Activated naive CD8-positive, alpha-beta T cell treated with anti-CD3 and anti-CD28 coated beads, Interleukin-2, amount 50 U/mL, for 16 hours (primary cell): ENCODE measurements around the gene MEGF6.
A peak's percentile ranks its signal among the peaks of the same experiment; 100 is the strongest.

ENCODE experiments used
- DNase-seq: peaks from one replicate; pipeline ENCODE4 v3.0.0-alpha.2; 2020; ENCODE audit warnings: low read depth, low spot score

MEGF6 gene

DNA sequence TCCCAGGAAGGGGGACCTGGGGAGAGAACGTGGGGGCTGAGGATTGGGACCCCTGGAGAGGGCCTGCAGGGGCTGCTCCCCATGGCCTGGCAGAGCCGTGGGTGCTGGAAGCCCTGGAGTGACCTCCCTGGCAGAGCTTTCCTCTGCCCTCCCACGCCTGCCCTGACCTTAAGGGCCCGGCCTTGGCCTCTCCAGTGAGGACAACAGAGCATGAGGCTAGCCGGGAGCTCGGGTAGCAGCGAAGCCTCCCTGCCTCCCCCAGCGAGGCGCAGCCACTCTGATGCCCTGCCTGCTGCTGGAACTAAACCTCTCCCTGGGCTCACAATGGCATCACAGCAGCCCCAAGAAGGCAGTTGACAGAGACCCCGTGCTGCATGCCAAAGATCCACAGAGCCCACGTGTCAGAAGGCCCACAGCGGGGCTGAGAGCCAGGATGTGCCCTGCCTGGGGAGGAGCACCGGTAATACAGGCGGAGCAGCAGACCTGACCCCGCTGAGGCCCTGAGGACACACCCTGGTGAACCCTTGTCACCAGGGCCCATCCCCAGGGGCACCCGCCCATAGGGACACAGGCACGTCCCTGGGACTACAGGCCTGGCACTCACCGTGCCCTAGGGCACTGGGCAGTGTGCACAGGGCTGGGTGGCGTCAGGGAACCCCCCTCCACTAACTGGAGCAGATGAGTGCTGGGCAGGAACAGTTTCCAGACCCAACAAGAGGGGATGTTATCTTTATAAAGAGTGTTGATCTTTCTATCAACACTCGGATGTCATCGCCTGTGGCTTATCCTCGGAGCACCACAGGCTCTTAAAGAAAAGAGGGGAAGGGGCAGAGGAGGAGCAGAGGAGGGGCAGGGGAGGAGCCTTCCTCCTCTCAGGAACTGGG, 108.4 kb downstream of the MEGF6 start:
- DNase-seq = no peak

DNA sequence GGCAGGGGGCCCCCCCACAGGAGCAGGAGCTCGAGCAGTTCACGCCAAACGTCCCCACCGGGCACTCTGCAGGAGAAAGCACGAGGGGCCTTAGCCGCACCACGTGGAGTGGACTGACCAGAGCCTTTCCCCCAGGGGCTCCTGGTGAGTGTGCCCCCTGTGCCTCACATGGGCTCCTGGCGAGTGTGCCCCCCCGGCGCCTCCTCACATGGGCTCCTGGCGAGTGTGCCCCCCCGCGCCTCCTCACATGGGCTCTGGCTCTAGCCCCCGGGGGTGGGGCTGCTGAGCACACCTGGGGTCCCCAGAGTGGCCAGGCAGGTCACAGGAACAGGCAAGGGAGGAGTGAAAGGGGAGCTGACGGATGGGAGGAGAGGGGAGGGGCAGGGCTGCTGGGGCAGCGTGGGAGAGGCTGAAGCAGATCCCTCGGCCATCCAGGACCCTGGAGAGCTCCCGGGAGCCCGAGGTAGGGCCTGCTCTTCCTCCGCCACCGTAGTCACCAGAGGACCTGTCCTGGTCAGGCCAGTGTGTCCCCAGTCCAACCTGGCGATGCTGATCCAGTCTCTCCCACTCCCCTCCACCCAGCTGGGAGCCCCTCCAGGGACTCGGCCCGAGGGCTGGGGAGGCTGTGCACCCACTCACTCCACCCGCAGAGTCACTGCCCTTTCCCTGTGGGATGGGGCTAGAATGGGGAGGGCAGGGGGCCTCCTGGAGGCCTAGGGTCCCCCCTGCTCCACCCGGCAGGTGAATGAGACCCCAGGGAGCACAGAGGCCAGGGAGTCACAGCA, 109.3 kb downstream of the MEGF6 start:
- DNase-seq = peak; percentile 16

DNA sequence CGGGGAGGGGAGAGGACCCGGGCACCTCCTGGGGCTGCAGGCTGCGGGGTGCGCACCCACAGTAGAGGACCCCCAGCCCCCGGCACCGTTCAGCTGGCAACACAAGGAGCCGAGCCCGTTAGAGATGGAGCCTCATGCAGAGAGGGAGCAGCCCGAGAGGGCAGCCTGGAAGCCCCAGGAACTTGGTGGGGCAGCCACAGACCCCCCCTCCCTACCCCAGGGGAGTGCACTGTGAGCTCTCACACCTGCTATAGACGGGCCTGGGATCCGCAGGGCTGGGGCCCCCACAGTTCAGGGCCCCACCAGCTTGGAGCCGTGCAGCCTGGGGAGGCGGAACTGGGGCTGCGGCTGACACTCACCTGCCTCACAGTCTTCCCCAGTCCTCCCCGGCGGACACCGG, 109.9 kb downstream of the MEGF6 start:
- DNase-seq = no peak

DNA sequence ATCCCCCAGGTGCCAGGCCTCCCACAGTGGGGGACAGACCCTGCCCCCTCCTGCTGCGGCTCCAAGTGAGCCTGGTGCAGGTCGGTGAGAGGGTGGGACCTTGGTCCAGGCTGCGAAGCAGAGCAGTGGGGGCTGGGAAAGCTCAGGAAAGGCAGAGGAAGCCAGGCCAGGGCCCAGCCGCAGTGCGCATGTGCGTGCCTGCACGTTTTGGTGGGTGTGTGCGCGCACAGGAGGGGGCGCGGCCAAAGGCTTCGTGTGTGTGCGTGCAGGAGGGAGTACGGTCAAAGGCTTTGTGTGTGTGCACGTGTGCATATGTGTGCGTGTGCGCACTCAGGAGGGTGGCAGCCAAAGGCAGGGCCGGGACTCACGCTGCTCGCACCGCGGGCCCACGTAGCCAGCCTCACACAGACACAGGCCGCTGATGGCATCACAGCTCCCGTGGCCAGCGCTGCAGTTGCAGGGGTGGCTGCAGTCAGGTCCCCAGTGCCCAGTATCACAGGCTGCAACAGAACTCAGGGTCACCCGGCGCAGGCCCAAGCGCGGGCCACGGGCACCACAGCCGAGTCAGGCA, 111.0 kb downstream of the MEGF6 start:
- no peak for DNase-seq

DNA sequence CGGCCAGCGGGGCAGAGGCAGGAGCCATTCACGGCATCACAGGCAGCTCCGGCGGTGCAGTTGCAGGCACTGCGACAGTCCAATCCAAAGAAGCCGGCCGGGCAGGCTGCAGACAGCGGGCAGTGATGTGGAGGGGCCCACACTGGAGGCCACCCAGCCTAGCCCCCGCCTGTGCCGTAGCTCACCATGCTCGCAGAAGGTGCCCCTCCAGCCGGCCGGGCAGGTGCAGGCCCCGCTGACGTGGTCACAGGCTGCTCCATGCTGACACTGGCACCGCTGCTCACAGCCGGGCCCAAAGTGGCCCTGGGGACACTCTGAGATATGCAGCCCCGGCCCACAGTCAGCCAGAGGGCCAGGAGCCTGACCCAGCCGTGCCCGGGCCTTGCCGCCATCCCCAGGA, 111.7 kb downstream of the MEGF6 start:
- no peak for DNase-seq

DNA sequence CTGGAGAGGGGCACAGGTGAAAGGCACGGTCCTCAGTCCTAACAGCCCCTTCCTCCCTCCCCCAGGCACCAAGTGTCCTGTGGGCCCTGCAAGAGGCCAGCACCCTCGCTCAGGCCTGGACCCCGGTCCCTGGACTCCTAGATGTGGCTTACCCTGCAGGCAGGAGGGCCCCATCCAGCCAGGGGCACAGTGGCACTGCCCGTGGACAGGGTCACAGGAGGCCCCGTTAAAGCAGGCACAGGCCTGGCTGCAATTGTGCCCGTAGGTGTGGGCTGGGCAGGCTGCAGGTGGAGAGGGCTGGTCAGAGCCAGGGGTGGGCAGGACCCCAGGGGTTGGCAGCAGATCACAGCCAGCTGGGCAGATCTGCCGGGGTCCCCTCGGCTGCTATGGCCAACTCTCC, 112.3 kb downstream of the MEGF6 start:
- no peak for DNase-seq

DNA sequence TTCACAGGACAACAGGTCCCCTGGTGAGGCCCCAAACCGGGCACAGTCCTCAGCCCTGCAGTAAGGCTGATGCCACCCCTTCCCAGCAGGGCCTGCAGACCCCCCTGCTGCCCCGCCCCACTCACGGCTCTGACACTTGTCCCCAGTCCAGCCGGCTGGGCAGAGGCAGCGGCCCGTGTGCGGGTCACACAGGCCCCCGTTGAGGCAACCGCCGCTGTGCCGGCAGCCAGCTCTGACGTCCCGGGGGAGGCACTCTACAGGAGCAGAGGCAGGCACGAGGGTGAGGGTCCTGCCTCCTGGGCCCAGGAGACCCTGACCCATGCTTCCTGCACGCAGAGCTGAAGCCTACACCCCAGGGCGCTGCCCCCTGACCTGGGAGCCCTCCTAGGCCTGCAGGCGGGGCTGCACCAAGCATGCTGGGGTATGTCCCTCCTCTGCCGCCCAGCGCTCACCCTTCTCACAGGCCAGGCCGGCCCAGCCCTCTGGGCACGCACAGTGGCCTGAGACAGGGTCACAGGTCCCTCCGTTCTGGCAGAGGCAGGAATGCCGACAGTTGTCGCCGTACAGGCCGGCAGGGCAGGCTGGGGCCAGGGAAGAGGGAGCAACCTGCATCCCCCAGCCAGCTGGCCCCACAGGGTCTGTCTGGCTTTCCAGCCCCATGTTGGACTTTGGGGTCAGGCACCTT, 112.9 kb downstream of the MEGF6 start:
- DNase-seq = no peak

DNA sequence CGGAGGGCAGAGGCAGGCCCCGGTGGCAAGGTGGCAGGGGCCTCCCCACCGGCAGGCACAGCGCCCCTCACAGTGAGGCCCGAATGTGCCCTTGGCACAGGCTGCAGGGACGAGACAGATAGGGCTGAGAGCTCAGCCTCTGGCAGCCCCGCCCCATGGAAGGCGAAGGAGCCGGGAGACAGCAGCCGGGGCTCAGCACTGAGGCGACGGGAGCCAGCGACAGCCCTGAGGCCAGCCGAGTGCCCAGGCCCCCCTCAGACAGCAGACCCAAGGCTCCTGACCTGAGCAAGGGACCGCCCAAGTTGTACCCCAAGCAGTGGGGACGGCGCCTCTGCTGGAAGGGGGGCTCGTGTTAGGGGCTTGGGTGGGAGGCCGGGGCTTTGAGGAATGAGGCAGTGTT, 113.8 kb downstream of the MEGF6 start:
- DNase-seq = no peak

DNA sequence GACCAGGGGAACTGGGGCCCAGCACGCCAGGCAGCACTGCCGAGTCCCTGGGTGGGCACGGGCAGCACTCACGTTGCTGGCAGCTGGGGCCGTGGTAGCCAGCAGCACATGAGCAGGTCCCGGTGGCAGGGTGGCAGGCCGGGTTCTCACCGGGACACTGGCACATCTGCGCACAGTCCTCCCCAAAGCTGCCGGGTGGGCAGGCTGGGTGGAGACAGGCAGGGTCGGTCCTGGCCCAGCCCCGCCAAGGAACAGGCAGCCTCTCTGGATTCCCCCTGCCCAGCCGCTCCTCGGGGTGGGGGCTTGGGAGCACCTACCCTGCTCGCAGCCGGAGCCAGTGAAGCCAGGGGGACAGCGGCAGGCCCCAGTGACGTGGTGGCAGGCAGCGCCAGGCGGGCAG, 114.4 kb downstream of the MEGF6 start:
- DNase-seq = no peak

DNA sequence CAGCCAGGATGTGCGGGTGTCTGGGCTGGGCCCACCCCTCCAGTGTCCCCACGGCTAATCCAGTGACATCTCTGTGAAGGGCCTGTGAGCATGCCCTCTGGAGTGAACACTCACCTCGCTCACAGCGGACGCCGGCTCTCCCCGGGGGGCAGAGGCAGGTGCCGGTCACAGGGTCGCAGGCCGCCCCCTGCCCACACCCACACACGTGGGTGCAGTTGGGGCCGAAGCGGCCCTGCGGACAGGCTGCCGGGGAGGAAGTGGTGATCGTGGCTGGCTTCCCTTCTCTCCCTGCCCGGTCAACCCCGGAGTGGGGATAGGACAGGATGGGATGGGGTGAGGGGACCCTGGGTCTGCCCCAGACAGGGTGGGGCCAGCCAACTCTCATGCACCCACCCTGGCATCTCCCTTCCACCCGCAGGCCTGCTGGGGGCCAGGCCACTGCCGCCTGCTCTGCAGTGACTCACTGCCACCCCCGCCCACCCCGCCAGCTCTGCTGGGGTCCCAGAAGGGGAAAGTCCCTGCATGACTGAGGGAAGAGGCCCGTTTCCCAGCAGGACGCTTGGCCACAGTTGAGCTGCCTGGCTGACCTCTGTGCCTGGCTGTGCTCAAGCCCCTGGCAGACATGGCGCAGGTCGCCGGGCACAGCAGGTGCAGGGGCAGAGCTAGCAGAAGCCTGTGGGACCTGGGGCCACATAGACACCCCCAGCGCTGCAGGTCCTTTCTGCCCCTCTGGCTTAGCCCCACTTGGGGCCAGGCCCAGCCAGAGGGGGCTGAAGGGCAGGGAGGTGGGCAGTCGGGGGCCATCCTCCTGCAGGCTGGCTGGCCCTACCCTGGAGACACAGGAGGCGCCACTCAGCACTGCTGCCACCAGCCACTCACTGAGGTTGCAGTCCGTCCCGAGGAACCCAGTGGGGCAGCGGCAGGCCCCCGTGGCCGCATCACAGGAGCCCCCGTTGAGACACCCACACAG, 115.2 kb downstream of the MEGF6 start:
- DNase-seq = no peak

DNA sequence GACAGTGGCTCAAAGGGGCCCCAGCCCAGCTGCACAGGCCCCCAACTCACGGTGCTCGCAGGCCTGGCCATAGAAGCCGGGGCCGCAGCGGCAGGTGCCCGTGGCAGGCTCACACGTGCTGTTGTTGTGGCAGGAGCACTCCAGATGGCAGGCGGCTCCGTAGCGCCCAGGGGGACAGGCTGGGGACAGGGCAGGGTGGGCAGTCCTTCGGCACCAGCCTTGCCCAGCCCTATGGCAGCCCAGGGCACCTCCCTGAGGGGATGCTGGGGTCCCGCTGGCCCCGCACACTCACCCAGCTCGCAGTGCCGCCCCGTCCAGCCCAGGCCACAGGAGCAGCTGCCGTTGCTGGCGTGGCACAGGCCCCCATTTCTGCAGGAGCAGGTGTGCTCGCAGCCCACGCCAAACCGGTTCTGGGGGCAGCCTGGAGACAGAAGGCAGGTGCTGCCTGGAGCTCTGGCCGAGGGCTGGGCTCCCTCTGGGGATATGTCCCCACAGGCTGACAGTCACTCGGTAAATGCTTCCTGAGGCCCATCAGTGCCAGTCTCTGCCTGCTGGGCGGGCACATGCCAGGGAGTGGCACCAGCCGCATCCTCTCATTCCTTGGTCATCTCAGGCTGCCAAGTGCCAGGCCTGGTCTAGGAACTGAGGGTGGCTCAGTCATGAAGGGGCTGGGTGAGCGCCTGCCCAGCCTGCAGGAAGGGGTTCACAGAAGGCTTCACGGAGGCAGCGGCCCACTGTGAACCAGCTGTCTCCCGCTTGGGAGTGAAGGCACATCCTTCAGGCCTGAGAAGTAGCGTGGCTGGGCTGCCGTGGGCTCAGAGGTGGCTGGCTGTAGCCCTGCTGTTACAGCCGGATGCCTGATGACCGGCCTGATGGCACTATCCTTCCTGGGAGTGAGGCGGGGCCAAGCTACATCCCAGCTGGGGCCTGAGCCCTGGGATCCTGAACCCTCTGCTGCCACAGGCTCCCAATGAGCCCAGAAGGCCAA, 116.7 kb downstream of the MEGF6 start:
- no peak for DNase-seq

DNA sequence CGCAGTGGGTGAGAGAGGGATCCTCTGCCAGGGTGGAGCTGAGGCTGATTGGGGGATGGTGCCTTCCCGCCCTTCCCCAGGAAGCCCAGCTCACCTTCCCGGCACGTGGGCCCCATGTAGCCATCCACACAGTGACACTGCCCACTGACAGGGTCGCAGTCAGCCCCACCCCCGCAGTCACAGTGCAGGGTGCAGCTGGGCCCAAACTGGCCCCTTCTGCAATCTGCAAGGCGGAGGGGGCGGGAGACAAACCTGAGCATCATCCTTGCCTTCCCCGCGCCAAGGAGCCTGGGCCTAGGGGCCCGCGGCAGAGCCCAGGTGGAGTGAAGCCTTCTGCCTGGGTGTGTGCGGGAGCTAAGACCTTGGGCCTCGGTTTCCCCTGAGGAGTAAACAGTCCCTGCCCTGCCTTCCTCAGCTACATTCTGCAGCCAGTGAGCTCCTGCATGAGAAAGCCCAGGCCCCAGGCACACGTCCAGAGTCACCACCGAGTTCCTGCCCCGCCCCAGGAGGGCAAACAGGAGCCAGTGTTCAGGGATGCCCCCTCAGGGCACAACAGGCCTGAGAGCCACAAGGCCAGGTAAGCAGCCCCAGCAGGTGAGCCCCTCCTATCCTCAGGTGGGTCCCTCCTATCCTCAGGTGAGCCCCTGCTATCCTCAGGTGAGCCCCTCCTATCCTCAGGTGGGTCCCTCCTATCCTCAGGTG, 118.6 kb downstream of the MEGF6 start:
- DNase-seq = no peak

DNA sequence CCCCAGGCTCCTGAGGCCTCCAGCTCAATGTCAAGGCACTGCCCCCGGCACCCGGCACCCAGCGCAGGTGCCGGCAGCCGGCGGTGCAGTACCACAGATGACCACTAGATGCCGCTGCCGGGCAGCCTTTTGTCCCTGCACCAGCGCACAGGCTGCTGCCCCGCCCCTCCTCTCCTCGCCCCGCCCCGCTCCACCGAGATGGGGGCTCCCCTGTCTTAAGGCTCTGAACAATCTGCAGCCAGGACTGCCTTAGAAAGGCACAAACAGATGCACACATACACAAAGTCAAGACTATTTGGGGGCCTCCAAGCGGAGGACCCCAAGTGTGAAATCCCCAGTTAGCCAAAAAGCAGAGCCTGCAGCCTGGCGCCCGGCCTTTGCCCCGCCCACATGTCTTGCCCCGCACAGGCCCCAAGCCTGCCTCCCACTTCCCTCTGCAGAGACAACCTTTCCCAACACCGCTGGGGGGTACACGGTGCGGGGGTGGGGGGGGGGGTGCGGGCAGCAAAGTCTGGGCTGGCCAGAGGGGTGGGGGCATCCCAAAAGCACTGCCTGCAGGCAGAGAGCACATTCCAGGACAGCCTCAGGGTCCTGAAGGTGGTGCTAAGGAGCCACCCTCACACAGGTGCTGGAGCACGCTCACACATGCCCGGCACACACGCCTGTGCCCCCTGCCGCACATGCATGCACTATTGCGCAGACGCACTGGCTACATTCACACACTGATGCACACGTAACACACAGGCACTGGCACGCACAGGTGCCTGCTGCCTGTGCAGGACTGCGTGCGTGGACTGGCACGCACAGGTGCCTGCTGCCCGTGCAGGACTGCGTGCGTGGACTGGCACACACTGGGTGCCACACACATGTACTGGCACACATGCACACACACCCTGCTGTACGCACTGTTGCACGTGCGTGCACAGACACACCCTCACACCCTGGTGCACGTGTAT, 119.7 kb downstream of the MEGF6 start:
- peak; percentile 83 for DNase-seq

DNA sequence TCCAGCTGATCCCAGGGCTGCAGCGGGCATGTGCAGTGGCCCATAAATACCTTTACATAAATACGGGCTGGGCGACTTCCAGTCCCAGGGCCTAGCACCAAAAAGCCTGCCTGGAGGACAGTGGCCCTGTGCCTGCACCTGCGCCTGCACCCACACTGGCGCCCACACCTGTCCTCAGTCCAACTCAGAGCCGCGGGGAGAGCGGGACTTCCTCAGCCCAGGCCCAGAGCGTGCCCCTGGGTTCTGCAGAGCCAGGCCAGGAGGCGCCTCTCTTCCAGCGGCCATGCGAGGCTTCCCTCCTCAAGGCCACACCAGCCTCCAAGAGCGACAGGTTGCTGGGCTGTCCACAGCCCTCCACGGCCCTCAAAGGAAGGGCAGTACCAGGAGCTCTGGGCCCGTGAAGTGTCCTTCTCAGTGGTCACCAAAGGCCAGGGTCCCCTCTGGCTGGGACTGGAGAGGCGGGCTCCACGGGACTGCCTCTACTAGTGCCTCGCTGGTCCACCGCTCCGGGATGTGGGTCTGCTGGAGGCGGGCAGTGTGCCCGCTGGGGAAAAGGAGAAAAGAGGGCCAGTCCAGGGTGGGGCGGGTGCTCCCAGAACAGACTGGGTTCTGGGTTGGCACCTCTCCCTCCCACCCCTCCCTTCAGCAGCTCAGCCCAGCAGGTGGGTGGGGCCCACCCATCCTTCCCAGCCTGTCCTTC, 121.1 kb downstream of the MEGF6 start:
- DNase-seq = no peak

DNA sequence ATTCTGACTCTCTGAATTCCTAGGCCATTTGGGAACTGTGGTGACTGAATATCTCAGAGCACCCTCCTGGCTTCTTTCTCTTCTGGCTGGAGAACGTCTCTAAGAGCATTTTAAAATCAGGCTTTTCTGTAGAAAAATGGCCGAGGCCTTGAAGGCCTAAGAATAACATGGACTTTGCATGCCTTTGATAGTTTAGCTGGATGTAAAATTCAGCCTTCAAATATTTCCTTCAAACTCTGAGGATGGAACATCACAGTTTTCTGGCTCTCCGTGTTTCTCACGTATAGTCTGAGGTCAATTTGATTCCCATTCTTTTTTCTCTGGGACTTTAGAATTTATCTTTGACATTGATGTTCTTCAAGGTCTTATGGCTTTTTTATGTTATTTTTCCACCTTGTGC, 122.9 kb downstream of the MEGF6 start:
- DNase-seq = no peak

DNA sequence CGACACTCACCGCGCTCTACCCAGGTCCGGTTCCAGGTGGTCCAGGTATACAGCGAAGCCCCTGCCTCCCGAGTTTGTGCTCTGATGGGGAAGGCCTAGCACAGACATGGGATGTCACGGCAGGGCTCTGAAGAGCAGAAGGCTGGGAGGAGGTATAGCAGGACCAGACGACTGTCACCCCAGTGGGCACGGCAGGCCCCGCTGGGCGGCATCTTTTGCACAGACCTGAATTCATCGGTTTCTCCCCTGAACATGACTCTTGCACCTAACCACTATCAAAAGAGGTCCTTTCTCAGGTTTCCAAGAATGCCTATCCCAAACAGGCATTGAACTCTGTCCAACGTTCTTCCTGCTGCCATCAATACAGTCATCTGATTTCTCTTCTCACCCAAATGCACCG, 126.3 kb downstream of the MEGF6 start:
- no peak for DNase-seq

DNA sequence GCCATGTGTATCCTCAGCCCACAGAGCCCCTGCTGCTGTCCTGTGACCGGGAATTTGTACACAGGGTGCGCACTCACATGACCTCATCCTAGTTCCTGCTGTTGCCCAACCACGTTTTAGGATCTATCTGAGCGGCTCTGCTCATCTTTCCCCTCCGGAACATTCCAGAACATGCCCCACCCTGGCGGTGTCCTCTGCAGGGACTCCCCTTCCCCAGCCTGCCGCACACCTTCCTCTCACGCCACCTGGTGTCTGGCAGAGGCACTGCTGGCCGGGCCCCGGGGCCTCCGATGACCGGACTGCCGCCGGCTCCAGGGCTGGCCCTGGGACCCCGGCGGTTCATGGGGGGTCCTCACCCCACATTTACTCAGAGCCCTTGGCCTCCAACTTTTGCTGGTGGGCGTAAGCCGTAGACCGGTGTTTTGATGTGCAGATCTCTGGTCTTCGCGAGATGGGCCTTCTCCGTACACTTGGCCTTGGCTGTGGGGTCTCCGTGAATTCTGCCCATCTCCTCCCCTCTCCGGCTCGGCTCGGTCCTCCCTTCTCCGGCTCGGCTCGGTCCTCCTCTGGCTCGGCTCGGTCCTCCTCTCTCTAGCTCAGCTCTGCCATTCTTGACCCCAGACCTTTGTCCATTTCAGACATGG, 127.4 kb downstream of the MEGF6 start:
- no peak for DNase-seq
